Coronary artery (tissue), 2 donors: ENCODE data around the gene FYN.

Experiments
- DNase-seq: peaks from one replicate; pipeline ENCODE4 v3.0.0-alpha.2; 2017; ENCODE audit warnings: low spot score
- H3K27ac ChIP-seq, 2 donors: fragments of 200-600 bp; sonication (generic); one replicate each; pipeline ENCODE4 v1.5.1; 2016 to 2019
- H3K4me3 ChIP-seq: fragments of 200-600 bp; sonication (generic); 2 replicates; pipeline ENCODE4 v1.5.1; 2016; ENCODE audit warnings: mild to moderate bottlenecking, moderate library complexity
- TF ChIP-seq, protein P1 (sequence below): fragments of 200-600 bp; sonication (generic); IDR thresholded peaks from one replicate; pipeline ENCODE4 v1.5.1; 2019; ENCODE audit warnings: antibody characterized with exemption

The FYN gene

DNA sequence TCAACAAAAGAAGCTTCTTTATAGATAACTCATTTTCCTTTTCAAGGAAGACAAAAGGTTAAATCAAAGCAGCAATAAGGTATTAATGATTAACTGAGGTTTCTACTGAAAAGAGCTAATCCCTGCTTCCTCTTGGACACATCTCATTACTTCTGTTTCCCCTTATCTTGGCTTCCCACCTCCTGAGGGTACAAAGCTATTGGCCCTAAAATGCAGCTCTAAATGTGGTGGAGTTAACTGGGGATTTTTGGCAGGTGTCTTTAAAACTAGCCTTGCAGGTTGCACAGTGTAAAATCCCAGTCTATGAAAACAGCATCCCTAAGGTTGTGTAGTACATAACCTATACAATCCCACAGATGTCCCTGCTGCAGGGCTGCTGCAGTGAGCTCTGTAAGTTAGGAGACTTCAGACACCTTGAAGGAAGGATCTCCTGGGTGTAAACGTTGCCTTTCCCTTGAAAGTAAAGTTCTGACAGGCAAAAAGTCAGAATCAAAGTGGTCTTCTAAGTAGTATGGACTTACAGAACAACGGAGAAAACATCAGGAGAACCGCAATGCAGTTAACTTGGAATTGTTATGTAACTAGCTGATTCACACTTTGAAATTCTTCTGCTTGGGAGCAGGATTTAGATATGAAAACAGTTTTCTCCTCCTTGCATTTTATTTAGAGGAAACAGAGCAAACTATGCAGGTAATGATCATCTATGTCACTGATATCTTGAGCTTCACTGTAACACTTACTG lies 195.8 kb downstream of the FYN start:
- H3K27ac ChIP-seq, result no peak overlapping the region
- DNase-seq, result no peak
- no peak overlapping the region for H3K4me3 ChIP-seq
- TF ChIP-seq, protein P1, sequence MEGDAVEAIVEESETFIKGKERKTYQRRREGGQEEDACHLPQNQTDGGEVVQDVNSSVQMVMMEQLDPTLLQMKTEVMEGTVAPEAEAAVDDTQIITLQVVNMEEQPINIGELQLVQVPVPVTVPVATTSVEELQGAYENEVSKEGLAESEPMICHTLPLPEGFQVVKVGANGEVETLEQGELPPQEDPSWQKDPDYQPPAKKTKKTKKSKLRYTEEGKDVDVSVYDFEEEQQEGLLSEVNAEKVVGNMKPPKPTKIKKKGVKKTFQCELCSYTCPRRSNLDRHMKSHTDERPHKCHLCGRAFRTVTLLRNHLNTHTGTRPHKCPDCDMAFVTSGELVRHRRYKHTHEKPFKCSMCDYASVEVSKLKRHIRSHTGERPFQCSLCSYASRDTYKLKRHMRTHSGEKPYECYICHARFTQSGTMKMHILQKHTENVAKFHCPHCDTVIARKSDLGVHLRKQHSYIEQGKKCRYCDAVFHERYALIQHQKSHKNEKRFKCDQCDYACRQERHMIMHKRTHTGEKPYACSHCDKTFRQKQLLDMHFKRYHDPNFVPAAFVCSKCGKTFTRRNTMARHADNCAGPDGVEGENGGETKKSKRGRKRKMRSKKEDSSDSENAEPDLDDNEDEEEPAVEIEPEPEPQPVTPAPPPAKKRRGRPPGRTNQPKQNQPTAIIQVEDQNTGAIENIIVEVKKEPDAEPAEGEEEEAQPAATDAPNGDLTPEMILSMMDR, result no peak

- H3K27ac ChIP-seq, result no peak overlapping the region
- DNase-seq, result no peak
- TF ChIP-seq, protein P1, result no peak
- H3K4me3 ChIP-seq, result no peak overlapping the region
These were observed 196.9 kb downstream of the FYN start for GRCh38 chr6:111676383-111676782.

- TF ChIP-seq, protein P1, result no peak
- no peak overlapping the region for H3K27ac ChIP-seq
- H3K4me3 ChIP-seq, result no peak overlapping the region
- no peak for DNase-seq
These were observed 198.4 kb downstream of the FYN start for GRCh38 chr6:111674883-111675282.

- Histone ChIP-seq H3K27ac (peak overlapping the region in 1 of 2 donors; percentile 24), H3K4me3 (no peak overlapping the region)
- TF ChIP-seq, protein P1, result no peak
- DNase-seq, result no peak
These were observed 198.8 kb downstream of the FYN start for GRCh38 chr6:111674413-111674812.

GRCh38 chr6:111673937-111674336 lies 199.3 kb downstream of the FYN start:
- no peak overlapping the region for H3K27ac ChIP-seq
- TF ChIP-seq, protein P1, result no peak
- DNase-seq, result no peak

GRCh38 chr6:111673532-111673931 lies 199.7 kb downstream of the FYN start:
- DNase-seq, result no peak
- TF ChIP-seq, protein P1, result no peak
- no peak overlapping the region for H3K4me3 ChIP-seq
- no peak overlapping the region for H3K27ac ChIP-seq

More at GRCh38 chr6:111673937-111674336, 199.3 kb downstream of the FYN start:
- H3K4me3 ChIP-seq, result no peak overlapping the region

- Histone ChIP-seq H3K4me3 (no peak overlapping the region), H3K27ac (no peak overlapping the region)
- TF ChIP-seq, protein P1, result no peak
- no peak for DNase-seq
These were observed 200.3 kb downstream of the FYN start for GRCh38 chr6:111672761-111673450.
